ENCODE results near the gene NAP1L4. TPM values are rescaled to one million over a fixed set of nuclear protein-coding genes. Genes with fewer than 3 reads are reported as not detected.

NAP1L4 gene
- total RNA-seq, 1 donor from 2014 or later: 163 TPM

- no peak for DNase-seq (ENCODE audit: extremely low read depth, low read depth, low spot score)
Observed at GRCh38 chr11:2995893-2996554, 3.9 kb upstream of the NAP1L4 start.

- no peak for DNase-seq (ENCODE audit: extremely low read depth, low read depth, low spot score)
Observed at GRCh38 chr11:2995031-2995561, 3.0 kb upstream of the NAP1L4 start.

GRCh38 chr11:2994336-2994730 is 2.2 kb upstream of the NAP1L4 start:
- no peak for DNase-seq (ENCODE audit: extremely low read depth, low read depth, low spot score)

GRCh38 chr11:2992997-2993325 is 832 bp upstream of the NAP1L4 start:
- DNase-seq (ENCODE audit: extremely low read depth, low read depth, low spot score): no peak

- no peak for DNase-seq (ENCODE audit: extremely low read depth, low read depth, low spot score)
Observed at GRCh38 chr11:2991452-2992233, 486 bp downstream of the NAP1L4 start.

GRCh38 chr11:2990617-2991451 is 1.3 kb downstream of the NAP1L4 start:
- DNase-seq (ENCODE audit: extremely low read depth, low read depth, low spot score): no peak

GRCh38 chr11:2989551-2989950 is 2.6 kb downstream of the NAP1L4 start:
- no peak for DNase-seq (ENCODE audit: extremely low read depth, low read depth, low spot score)

- no peak for DNase-seq (ENCODE audit: extremely low read depth, low read depth, low spot score)
Observed at GRCh38 chr11:2989006-2989405, 3.1 kb downstream of the NAP1L4 start.

- no peak for DNase-seq (ENCODE audit: extremely low read depth, low read depth, low spot score)
Observed at GRCh38 chr11:2987881-2988861, 4.0 kb downstream of the NAP1L4 start.

- no peak for DNase-seq (ENCODE audit: extremely low read depth, low read depth, low spot score)
Observed at GRCh38 chr11:2983908-2984307, 8.2 kb downstream of the NAP1L4 start.

GRCh38 chr11:2982214-2982613 is 9.9 kb downstream of the NAP1L4 start:
- DNase-seq (ENCODE audit: extremely low read depth, low read depth, low spot score): no peak

GRCh38 chr11:2981130-2981529 is 11.0 kb downstream of the NAP1L4 start:
- no peak for DNase-seq (ENCODE audit: extremely low read depth, low read depth, low spot score)

- no peak for DNase-seq (ENCODE audit: extremely low read depth, low read depth, low spot score)
Observed at GRCh38 chr11:2980168-2980840, 11.8 kb downstream of the NAP1L4 start.

- no peak for DNase-seq (ENCODE audit: extremely low read depth, low read depth, low spot score)
Observed at GRCh38 chr11:2977113-2977512, 15.0 kb downstream of the NAP1L4 start.

GRCh38 chr11:2976294-2977063 is 15.7 kb downstream of the NAP1L4 start:
- no peak for DNase-seq (ENCODE audit: extremely low read depth, low read depth, low spot score)

- DNase-seq (ENCODE audit: extremely low read depth, low read depth, low spot score): no peak
Observed at GRCh38 chr11:2975594-2975993, 16.5 kb downstream of the NAP1L4 start.

GRCh38 chr11:2974272-2974671 is 17.9 kb downstream of the NAP1L4 start:
- no peak for DNase-seq (ENCODE audit: extremely low read depth, low read depth, low spot score)

GRCh38 chr11:2968341-2968900 is 23.7 kb downstream of the NAP1L4 start:
- no peak for DNase-seq (ENCODE audit: extremely low read depth, low read depth, low spot score)

GRCh38 chr11:2964782-2965181 is 27.3 kb downstream of the NAP1L4 start:
- no peak for DNase-seq (ENCODE audit: extremely low read depth, low read depth, low spot score)

Measured in glomerular endothelial cell (primary cell).